H9 (cell line): ENCODE results near the gene RPS15A. TPM values are rescaled to one million over a fixed set of nuclear protein-coding genes. Genes with fewer than 3 reads are reported as not detected.

Experiments used
- DNase-seq: peaks from one replicate; pipeline ENCODE4 v3.0.0-alpha.2; 2017
- H2AFZ ChIP-seq: one replicate; pipeline ENCODE4 v1.6.1; 2013; ENCODE audit warnings: mild to moderate bottlenecking, low read length, control low read depth, moderate library complexity
- H2AK5ac ChIP-seq: 2 replicates; pipeline ENCODE4 v1.6.1; 2013; ENCODE audit warnings: low read length, control low read depth, mixed read lengths; ENCODE audit not compliant: insufficient read length
- H2BK120ac ChIP-seq: one replicate; pipeline ENCODE4 v1.6.1; 2013; ENCODE audit warnings: low read depth, mild to moderate bottlenecking, low read length, control low read depth, inconsistent platforms; ENCODE audit not compliant: poor library complexity, severe bottlenecking
- H2BK12ac ChIP-seq: 2 replicates; pipeline ENCODE4 v1.6.1; 2013; ENCODE audit warnings: low read length, control low read depth, mixed read lengths, low read depth; ENCODE audit not compliant: insufficient read length
- H2BK15ac ChIP-seq: 2 replicates; pipeline ENCODE4 v1.6.1; 2013; ENCODE audit warnings: low read depth, low read length, control low read depth
- H2BK20ac ChIP-seq: one replicate; pipeline ENCODE4 v1.6.1; 2013; ENCODE audit warnings: low read depth, mild to moderate bottlenecking, low read length, control low read depth, inconsistent platforms; ENCODE audit not compliant: poor library complexity, severe bottlenecking
- H2BK5ac ChIP-seq: 2 replicates; pipeline ENCODE4 v1.6.1; 2013; ENCODE audit warnings: low read length, control low read depth, mixed read lengths; ENCODE audit not compliant: insufficient read length
- H3K14ac ChIP-seq: 2 replicates; pipeline ENCODE4 v1.6.1; 2013; ENCODE audit warnings: low read length, control low read depth; ENCODE audit not compliant: insufficient read depth
- H3K18ac ChIP-seq: 2 replicates; pipeline ENCODE4 v1.6.1; 2013; ENCODE audit warnings: low read depth, mild to moderate bottlenecking, mixed read lengths, low read length, control low read depth; ENCODE audit not compliant: insufficient read length
- H3K23ac ChIP-seq: 2 replicates; pipeline ENCODE4 v1.6.1; 2013; ENCODE audit warnings: low read length, control low read depth, mixed read lengths, low read depth; ENCODE audit not compliant: insufficient read length
- H3K23me2 ChIP-seq: 2 replicates; pipeline ENCODE4 v1.6.1; 2013; ENCODE audit warnings: low read depth, mild to moderate bottlenecking, mixed read lengths, low read length, control low read depth; ENCODE audit not compliant: insufficient read length, poor library complexity, severe bottlenecking
- H3K27ac ChIP-seq: 2 replicates; pipeline ENCODE4 v1.5.1; 2013; ENCODE audit warnings: low read length, control low read depth, mixed read lengths, low read depth; ENCODE audit not compliant: insufficient read length
- H3K27me3 ChIP-seq: 2 replicates; pipeline ENCODE4 v1.6.1; 2013; ENCODE audit warnings: low read length, control low read depth, inconsistent platforms; ENCODE audit not compliant: insufficient read depth
- H3K4ac ChIP-seq: 2 replicates; pipeline ENCODE4 v1.6.1; 2013; ENCODE audit warnings: low read depth, mild to moderate bottlenecking, control low read depth, inconsistent platforms, low read length, moderate library complexity
- H3K4me1 ChIP-seq: 2 replicates; pipeline ENCODE4 v1.6.1; 2013; ENCODE audit warnings: low read length, control low read depth, inconsistent platforms; ENCODE audit not compliant: insufficient read depth
- H3K4me2 ChIP-seq: 2 replicates; pipeline ENCODE4 v1.6.1; 2013; ENCODE audit warnings: low read length, control low read depth, mixed read lengths; ENCODE audit not compliant: insufficient read length, insufficient read depth
- H3K56ac ChIP-seq: 2 replicates; pipeline ENCODE4 v1.6.1; 2013; ENCODE audit warnings: low read depth, mild to moderate bottlenecking, mixed read lengths, low read length, control low read depth; ENCODE audit not compliant: insufficient read length
- H3K79me1 ChIP-seq: 2 replicates; pipeline ENCODE4 v1.6.1; 2013; ENCODE audit warnings: low read depth, mild to moderate bottlenecking, moderate library complexity, low read length, control low read depth, inconsistent platforms; ENCODE audit not compliant: insufficient read depth, poor library complexity, severe bottlenecking
- H3K79me2 ChIP-seq: 2 replicates; pipeline ENCODE4 v1.6.1; 2013; ENCODE audit warnings: low read length, control low read depth, inconsistent platforms; ENCODE audit not compliant: insufficient read depth
- H3K9ac ChIP-seq: 2 replicates; pipeline ENCODE4 v1.6.1; 2013; ENCODE audit warnings: low read length, control low read depth, mixed read lengths; ENCODE audit not compliant: insufficient read length; ENCODE audit errors: extremely low read depth
- H3K9me3 ChIP-seq: one replicate; pipeline ENCODE4 v1.6.1; 2013; ENCODE audit warnings: low read depth, low read length, inconsistent platforms; ENCODE audit not compliant: control insufficient read depth
- H3T11ph ChIP-seq: one replicate; pipeline ENCODE4 v1.6.1; 2013; ENCODE audit warnings: mild to moderate bottlenecking, low read length, control low read depth, inconsistent platforms
- H4K20me1 ChIP-seq: one replicate; pipeline ENCODE4 v1.6.1; 2013; ENCODE audit not compliant: control insufficient read depth, insufficient read length, insufficient read depth
- H4K5ac ChIP-seq: 2 replicates; pipeline ENCODE4 v1.6.1; 2013; ENCODE audit warnings: low read depth, mild to moderate bottlenecking, mixed read lengths, low read length, control low read depth; ENCODE audit not compliant: insufficient read length
- H4K8ac ChIP-seq: replicated peaks from 2 replicates; pipeline ENCODE4 v1.6.1; 2013; ENCODE audit warnings: low read length, control low read depth, mixed read lengths, low read depth; ENCODE audit not compliant: insufficient read length
- H4K91ac ChIP-seq: 2 replicates; pipeline ENCODE4 v1.6.1; 2013; ENCODE audit warnings: low read depth, mild to moderate bottlenecking, moderate library complexity, mixed read lengths, low read length, control low read depth; ENCODE audit not compliant: insufficient read length
- H3K27ac Mint-ChIP-seq, 3 experiments: 2 replicates in 2 of 3; 3 replicates in 1 of 3; pipeline ENCODE4 v1.8.0; 2020 to 2021; ENCODE audit warnings: mixed read lengths in 3 of 3, mild to moderate bottlenecking in 1 of 3, moderate library complexity in 1 of 3
- H3K27me3 Mint-ChIP-seq: 2 replicates; pipeline ENCODE4 v1.8.0; 2021; ENCODE audit warnings: low read depth, mild to moderate bottlenecking, moderate library complexity, mixed read lengths
- H3K36me3 Mint-ChIP-seq, 3 experiments: 2 replicates in 2 of 3; 3 replicates in 1 of 3; pipeline ENCODE4 v1.8.0; 2020 to 2021; ENCODE audit warnings: low read depth in 3 of 3, mixed read lengths in 3 of 3; ENCODE audit not compliant: insufficient read depth in 1 of 3
- H3K4me1 Mint-ChIP-seq, 2 experiments: 2 replicates each; pipeline ENCODE4 v1.8.0; 2020; ENCODE audit warnings: mixed read lengths in 2 of 2
- H3K4me3 Mint-ChIP-seq, 2 experiments: 2 replicates in 1 of 2; 3 replicates in 1 of 2; pipeline ENCODE4 v1.8.0; 2020 to 2021; ENCODE audit warnings: mild to moderate bottlenecking in 2 of 2, mixed read lengths in 2 of 2, moderate library complexity in 1 of 2
- H3K9me3 Mint-ChIP-seq, 2 experiments: 2 replicates in 1 of 2; 3 replicates in 1 of 2; pipeline ENCODE4 v1.8.0; 2020; ENCODE audit warnings: mild to moderate bottlenecking in 2 of 2, mixed read lengths in 2 of 2, moderate library complexity in 1 of 2
- CTCF ChIP-seq: fragments of 200-600 bp; sonication (generic); conservative IDR thresholded peaks from 3 replicates; pipeline ENCODE4 v1.8.0; 2021; ENCODE audit warnings: antibody characterized with exemption, mild to moderate bottlenecking
- WGBS: extraction: QIAGEN DNeasy Blood & Tissue Kit; methylation state at CpG from one replicate; pipeline ENCODE4 v1.1.7; 2013; ENCODE audit warnings: missing lambda C conversion rate, low lambda C conversion rate, mixed read lengths; ENCODE audit not compliant: insufficient read length; ENCODE audit errors: extremely low coverage; 5-methylcytosine and 5-hydroxymethylcytosine counted together
- total RNA-seq: library from RNA; stranded (reverse); gene quantifications from 2 replicates; pipeline ENCODE4 v1.2.1, GENCODE V29; 2021

RPS15A gene
- total RNA-seq, 1 experiment from 2014 or later: 1,990 TPM

- Mint-ChIP-seq H3K27ac (no peak overlapping the region), H3K9me3 (no peaks in the 10 kb centered on the region), H3K36me3 (peaks cover 47 to 86% (median 80%) of the 10 kb centered on the region in 3 experiments), H3K27me3 (no peaks in the 10 kb centered on the region), H3K4me3 (no peak overlapping the region), H3K4me1 (peaks cover 6 to 8% of the 10 kb centered on the region in 2 experiments)
- no peaks in the 10 kb centered on the region for H3K79me1 ChIP-seq
- no peaks in the 10 kb centered on the region for H4K20me1 ChIP-seq
- no peak overlapping the region for H3T11ph ChIP-seq
- no peaks in the 10 kb centered on the region for H3K27me3 ChIP-seq
- no peaks in the 10 kb centered on the region for H3K23me2 ChIP-seq
- no peak overlapping the region for H3K23ac ChIP-seq
- H2BK20ac ChIP-seq: no peak overlapping the region
- H2BK12ac ChIP-seq: no peak overlapping the region
- H3K9ac ChIP-seq: no peak overlapping the region
- H3K56ac ChIP-seq: no peak overlapping the region
- H3K18ac ChIP-seq: no peak overlapping the region
- H2AK5ac ChIP-seq: no peak overlapping the region
- no peaks in the 10 kb centered on the region for H3K9me3 ChIP-seq
- no peak overlapping the region for H2AFZ ChIP-seq
- H3K4me2 ChIP-seq: no peak overlapping the region
- no peaks in the 10 kb centered on the region for H3K4me1 ChIP-seq
- no CpG with 5 or more reads among the region's 2 CpGs for WGBS
- H3K4ac ChIP-seq: no peak overlapping the region
- DNase-seq: no peak
- no peak overlapping the region for H3K14ac ChIP-seq
- no peak overlapping the region for H3K27ac ChIP-seq
- no peak overlapping the region for H2BK5ac ChIP-seq
- no peak for TF ChIP-seq CTCF
- H4K5ac ChIP-seq: no peak overlapping the region
- no peak overlapping the region for H2BK15ac ChIP-seq
- no peaks in the 10 kb centered on the region for H3K79me2 ChIP-seq
- no peak overlapping the region for H4K8ac ChIP-seq
- no peak overlapping the region for H2BK120ac ChIP-seq
- H4K91ac ChIP-seq: no peak overlapping the region
These were observed 41.9 kb upstream of the RPS15A start for GRCh38 chr16:18832006-18832405.
